Kidney (tissue), 14 donors: ENCODE measurements around the gene TMEM233. TPM values are rescaled to one million over a fixed set of nuclear protein-coding genes. Genes with fewer than 3 reads are reported as not detected.

Experiments used
- DNase-seq, 5 donors: peaks; one replicate each; pipeline ENCODE4 v3.0.0-alpha.2; 2013 to 2020
- FAIRE-seq: peaks from 2 replicates; lab custom pipeline; 2012; peaks lifted over from hg19 to GRCh38; lab: Jason Lieb, UNC
- H3K27ac ChIP-seq, 2 donors: one replicate each; pipeline ENCODE4 v1.7.0; 2013; ENCODE audit warnings: low read depth in 2 of 2, low read length in 2 of 2, inconsistent platforms in 1 of 2
- H3K27me3 ChIP-seq: one replicate; pipeline ENCODE4 v1.7.1; 2013; ENCODE audit warnings: low read length, inconsistent platforms; ENCODE audit not compliant: control insufficient read depth, insufficient read depth
- H3K36me3 ChIP-seq, 3 donors: one replicate each; pipeline versions ENCODE4 v1.7.0 to v1.7.1; 2013; ENCODE audit warnings: low read length in 3 of 3, control low read depth in 1 of 3, inconsistent platforms in 1 of 3; ENCODE audit not compliant: insufficient read depth in 3 of 3, control insufficient read depth in 2 of 3
- H3K4me1 ChIP-seq, 3 donors: one replicate each; pipeline versions ENCODE4 v1.7.0 to v1.7.1; 2013; ENCODE audit warnings: low read length in 3 of 3, inconsistent platforms in 1 of 3, low read depth in 1 of 3; ENCODE audit not compliant: control insufficient read depth in 2 of 3, insufficient read depth in 2 of 3
- H3K4me3 ChIP-seq, 3 donors: one replicate each; pipeline versions ENCODE4 v1.7.0 to v1.8.1; 2013; ENCODE audit warnings: low read length in 3 of 3, control low read depth in 1 of 3, inconsistent platforms in 1 of 3
- H3K9ac ChIP-seq, 3 donors: one replicate each; pipeline versions ENCODE4 v1.7.0 to v1.7.1; 2013; ENCODE audit warnings: low read length in 3 of 3, control low read depth in 1 of 3, inconsistent platforms in 1 of 3
- H3K9me3 ChIP-seq, 3 donors: one replicate each; pipeline versions ENCODE4 v1.7.0 to v1.7.1; 2013; ENCODE audit warnings: low read length in 3 of 3, control low read depth in 1 of 3, inconsistent platforms in 1 of 3; ENCODE audit not compliant: control insufficient read depth in 2 of 3, insufficient read depth in 1 of 3
- CTCF ChIP-seq: IDR thresholded peaks from 3 replicates; pipeline ENCODE4 v1.5.1; 2012; ENCODE audit warnings: mild to moderate bottlenecking, moderate library complexity, borderline replicate concordance; ENCODE audit not compliant: insufficient read depth; ENCODE audit errors: extremely low read depth
- intact Hi-C: fragments of 100-400 bp; cut with DNase I; formaldehyde crosslinking; loops from one replicate; pipeline ENCODE4 v1.11.1; 2022
- polyA plus RNA-seq: library from polyadenylated mRNA; stranded (reverse); fragments of 350-450 nt; fragmentation: Illumina TruSeq; extraction: RNeasy Lipid Tissue Mini Kit (QIAGEN cat#74804); gene quantifications from one replicate; pipeline ENCODE4 v1.2.3, GENCODE V29; 2014; ENCODE audit warnings: low read depth, low replicate concordance; ENCODE audit not compliant: insufficient read depth
- total RNA-seq: library from RNA; stranded (reverse); fragmentation: NEBNext Ultra II Directional; extraction: Animal tissue kit (Norgen Biotek cat#: 25700); gene quantifications from one replicate; pipeline ENCODE4 v1.2.1, GENCODE V29; 2021
- donor health status: control.
- donor health status: control.
- donor health status: control.
- donor health status: control.
- donor health status: control.
- donor health status: DM: yes; HTN: yes; CAD: no.
- donor health status: Normal renal cell carcinoma (clear cell type).

The TMEM233 gene
- total and polyA plus RNA-seq, 2 donors from 2014 or later, result 1.2 to 1.4 TPM

GRCh38 chr12:119667577-119668323 is 74.2 kb downstream of the TMEM233 start, which contains the start of gene PRKAB1:
Gene PRKAB1 (plus strand): TSS chr12:119668133. CDS start chr12:119668245, 112 bp downstream.
- DNase-seq (peak; percentile 97 to 99 (median 98)), FAIRE-seq (no peak)
- intact Hi-C loops, result no loop called here
- Histone ChIP-seq H3K4me3 (peak within 1 kb of the TSS; percentile 80 to 87 (median 84)), H3K4me1 (peaks cover 0 to 36% (median 7%) of the 10 kb centered on the region in 3 donors), H3K27me3 (no peaks in the 10 kb centered on the region), H3K9ac (peak within 1 kb of the TSS; percentile 78 to 97 (median 94)), H3K36me3 (peaks cover 2 to 20% (median 11%) of the 10 kb centered on the region in 3 donors), H3K27ac (peak within 1 kb of the TSS; percentile 95 to 97), H3K9me3 (no peaks in the 10 kb centered on the region)
- TF ChIP-seq CTCF, result peak; percentile 92

GRCh38 chr12:119668324-119668841 is 74.8 kb downstream of the TMEM233 start:
- Histone ChIP-seq H3K4me1 (peaks cover 0 to 42% (median 11%) of the 10 kb centered on the region in 3 donors), H3K27me3 (no peaks in the 10 kb centered on the region), H3K9ac (peak overlapping the region; percentile 78 to 97 (median 94)), H3K4me3 (peak overlapping the region; percentile 80 to 87 (median 84)), H3K27ac (peak overlapping the region; percentile 95 to 97), H3K9me3 (no peaks in the 10 kb centered on the region), H3K36me3 (peaks cover 3 to 27% (median 11%) of the 10 kb centered on the region in 3 donors)
- TF ChIP-seq CTCF, result no peak
- no peak for DNase-seq
- FAIRE-seq, result no peak
- intact Hi-C loops, result no loop called here

- intact Hi-C loops, result no loop called here
- no peak for TF ChIP-seq CTCF
- DNase-seq (peak in 3 of 5 donors; percentile 15 to 49 (median 35)), FAIRE-seq (no peak)
- H3K36me3 ChIP-seq, result peaks cover 6 to 42% (median 25%) of the 10 kb centered on the region in 3 donors
- peak overlapping the region in 2 of 3 donors; percentile 7 to 60 for H3K9ac ChIP-seq
- H3K27ac ChIP-seq, result peak overlapping the region; percentile 92 to 94
- H3K4me3 ChIP-seq, result peak overlapping the region; percentile 17 to 87 (median 40)
- peaks cover 0 to 51% (median 16%) of the 10 kb centered on the region in 3 donors for H3K4me1 ChIP-seq
- no peaks in the 10 kb centered on the region for H3K27me3 ChIP-seq
- H3K9me3 ChIP-seq, result no peaks in the 10 kb centered on the region
These were observed 76.3 kb downstream of the TMEM233 start for GRCh38 chr12:119669744-119670472.
